HEK293 (cell line): ENCODE data around the gene ADAM8.

Experiments used
- CTCF ChIA-PET: fragments of 350-600 bp; formaldehyde crosslinking; extraction: SDS; loops from one replicate; lab custom pipeline; 2021; ENCODE audit warnings: antibody characterized with exemption; lab: Yijun Ruan, JAX
- POLR2A ChIA-PET: fragments of 300-600 bp; formaldehyde crosslinking; extraction: SDS; loops from one replicate; lab custom pipeline; 2020; ENCODE audit warnings: antibody characterized with exemption, inconsistent platforms; lab: Yijun Ruan, JAX
- H3K27ac ChIP-seq: fragments of 200-500 bp; sonication (Bioruptor generic); 2 replicates; pipeline ENCODE4 v1.5.1; 2014; ENCODE audit warnings: low read depth, low read length, control low read depth, inconsistent platforms; ENCODE audit errors: extremely low read depth
- H3K36me3 ChIP-seq, 2 experiments: fragments of 200-500 bp in 1 of 2; sonication (Bioruptor generic) in 1 of 2; 1 replicate in 1 of 2; 2 replicates in 1 of 2; pipeline ENCODE4 v1.5.1; 2014 to 2017; ENCODE audit warnings: inconsistent platforms in 2 of 2, low read length in 2 of 2; ENCODE audit not compliant: control insufficient read depth in 2 of 2, insufficient read depth in 1 of 2
- H3K4me1 ChIP-seq: fragments of 200-500 bp; sonication (Bioruptor generic); 2 replicates; pipeline ENCODE4 v1.5.1; 2014; ENCODE audit warnings: mild to moderate bottlenecking, low read length, inconsistent platforms; ENCODE audit not compliant: control insufficient read depth, insufficient read depth
- H3K4me3 ChIP-seq: 2 replicates; pipeline ENCODE4 v1.5.1; 2011; ENCODE audit warnings: low read depth, mild to moderate bottlenecking, control low read depth, low read length, moderate library complexity
- H3K9me3 ChIP-seq: fragments of 200-500 bp; sonication (Bioruptor generic); 2 replicates; pipeline ENCODE4 v1.5.1; 2014; ENCODE audit warnings: low read depth, low read length, inconsistent platforms; ENCODE audit not compliant: control insufficient read depth, insufficient read depth
- KLF16 ChIP-seq: fragments of 450-650 bp; formaldehyde crosslinking; IDR thresholded peaks from 2 replicates; pipeline ENCODE4 v1.5.1; 2017; ENCODE audit warnings: missing biosample characterization, missing genetic modification characterization
- MEIS1 ChIP-seq: sonication (generic); formaldehyde crosslinking; IDR thresholded peaks from 2 replicates; pipeline ENCODE4 v1.8.1; 2022; ENCODE audit warnings: missing genetic modification reagents, mild to moderate bottlenecking, borderline replicate concordance
- MYNN ChIP-seq: fragments of 450-650 bp; formaldehyde crosslinking; IDR thresholded peaks from 2 replicates; pipeline ENCODE4 v1.5.1; 2016; ENCODE audit warnings: missing biosample characterization, missing genetic modification characterization, borderline replicate concordance
- ZBTB1 ChIP-seq: fragments of 450-650 bp; formaldehyde crosslinking; IDR thresholded peaks from 2 replicates; pipeline ENCODE4 v1.5.1; 2016; ENCODE audit warnings: missing biosample characterization, missing genetic modification characterization
- ZBTB17 ChIP-seq: fragments of 450-650 bp; formaldehyde crosslinking; IDR thresholded peaks from 2 replicates; pipeline ENCODE4 v1.5.1; 2016; ENCODE audit warnings: missing biosample characterization, missing genetic modification characterization
- ZBTB21 ChIP-seq: fragments of 450-650 bp; formaldehyde crosslinking; IDR thresholded peaks from 2 replicates; pipeline ENCODE4 v1.5.1; 2017; ENCODE audit warnings: missing biosample characterization, missing genetic modification characterization
- ZNF10 ChIP-seq: fragments of 450-650 bp; formaldehyde crosslinking; IDR thresholded peaks from 2 replicates; pipeline ENCODE4 v1.5.1; 2017; ENCODE audit warnings: missing biosample characterization, missing genetic modification characterization
- ZNF146 ChIP-seq: fragments of 450-650 bp; formaldehyde crosslinking; IDR thresholded peaks from 2 replicates; pipeline ENCODE4 v1.5.1; 2016; ENCODE audit warnings: missing biosample characterization, missing genetic modification characterization
- ZNF266 ChIP-seq: fragments of 450-650 bp; formaldehyde crosslinking; IDR thresholded peaks from 2 replicates; pipeline ENCODE4 v1.5.1; 2016; ENCODE audit warnings: missing biosample characterization, missing genetic modification characterization, low read depth
- ZNF302 ChIP-seq: fragments of 450-650 bp; formaldehyde crosslinking; IDR thresholded peaks from 2 replicates; pipeline ENCODE4 v1.5.1; 2016; ENCODE audit warnings: missing biosample characterization, missing genetic modification characterization, low read depth
- ZNF350 ChIP-seq: fragments of 450-650 bp; formaldehyde crosslinking; IDR thresholded peaks from 2 replicates; pipeline ENCODE4 v1.5.0; 2017; ENCODE audit warnings: missing biosample characterization, mild to moderate bottlenecking, missing genetic modification characterization
- ZNF596 ChIP-seq: fragments of 450-650 bp; IDR thresholded peaks from 2 replicates; pipeline ENCODE4 v1.5.0; 2018; ENCODE audit warnings: missing biosample characterization, mild to moderate bottlenecking, missing genetic modification characterization, moderate library complexity
- ZNF610 ChIP-seq: fragments of 450-650 bp; formaldehyde crosslinking; IDR thresholded peaks from 2 replicates; pipeline ENCODE4 v1.5.1; 2016; ENCODE audit warnings: missing biosample characterization, missing genetic modification characterization, borderline replicate concordance
- TF ChIP-seq, protein P1 (sequence below): fragments of 450-650 bp; formaldehyde crosslinking; IDR thresholded peaks from 2 replicates; pipeline ENCODE4 v1.5.1; 2016; ENCODE audit warnings: missing biosample characterization, missing genetic modification characterization, borderline replicate concordance
- TF ChIP-seq, protein P2 (sequence below): fragments of 450-650 bp; formaldehyde crosslinking; IDR thresholded peaks from 2 replicates; pipeline ENCODE4 v1.5.1; 2016; ENCODE audit warnings: missing biosample characterization, missing genetic modification characterization, low read depth
- TF ChIP-seq, protein P3 (sequence below): fragments of 450-650 bp; formaldehyde crosslinking; IDR thresholded peaks from 2 replicates; pipeline ENCODE4 v1.5.1; 2016; ENCODE audit warnings: missing biosample characterization, missing genetic modification characterization, low read depth
- TF ChIP-seq, protein P4 (sequence below): fragments of 450-650 bp; formaldehyde crosslinking; IDR thresholded peaks from 2 replicates; pipeline ENCODE4 v1.5.1; 2017; ENCODE audit warnings: missing biosample characterization, mild to moderate bottlenecking, missing genetic modification characterization, moderate library complexity

Gene ADAM8

DNA sequence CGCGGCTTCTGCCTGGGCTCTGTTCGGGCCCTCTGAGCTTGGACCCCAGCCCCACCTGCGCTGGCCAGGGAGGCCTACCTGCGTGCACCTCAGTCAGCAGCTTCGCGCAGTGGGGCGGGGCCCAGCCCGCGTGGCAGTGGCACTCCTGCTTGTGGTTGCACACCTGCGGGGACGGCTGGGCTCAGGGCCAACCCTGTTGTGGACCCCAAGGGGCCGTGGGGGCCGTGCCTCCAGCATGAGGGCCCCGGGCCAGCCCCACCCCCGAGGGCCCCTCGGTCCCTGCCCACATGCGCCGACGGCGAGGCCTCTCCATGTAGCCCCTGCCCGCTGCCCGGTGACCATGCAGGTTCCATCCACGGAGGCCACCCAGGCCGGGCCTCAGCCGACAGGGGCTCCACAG is 7.3 kb downstream of the ADAM8 start:
- no peaks in the 10 kb centered on the region for H3K9me3 ChIP-seq
- POLR2A ChIA-PET, result no interaction called here
- no peaks in the 10 kb centered on the region for H3K4me1 ChIP-seq
- TF ChIP-seq, protein P1, sequence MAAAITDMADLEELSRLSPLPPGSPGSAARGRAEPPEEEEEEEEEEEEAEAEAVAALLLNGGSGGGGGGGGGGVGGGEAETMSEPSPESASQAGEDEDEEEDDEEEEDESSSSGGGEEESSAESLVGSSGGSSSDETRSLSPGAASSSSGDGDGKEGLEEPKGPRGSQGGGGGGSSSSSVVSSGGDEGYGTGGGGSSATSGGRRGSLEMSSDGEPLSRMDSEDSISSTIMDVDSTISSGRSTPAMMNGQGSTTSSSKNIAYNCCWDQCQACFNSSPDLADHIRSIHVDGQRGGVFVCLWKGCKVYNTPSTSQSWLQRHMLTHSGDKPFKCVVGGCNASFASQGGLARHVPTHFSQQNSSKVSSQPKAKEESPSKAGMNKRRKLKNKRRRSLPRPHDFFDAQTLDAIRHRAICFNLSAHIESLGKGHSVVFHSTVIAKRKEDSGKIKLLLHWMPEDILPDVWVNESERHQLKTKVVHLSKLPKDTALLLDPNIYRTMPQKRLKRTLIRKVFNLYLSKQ, result no peak
- TF ChIP-seq ZBTB21 (tag by site-specific recombination), result no peak
- no peak for TF ChIP-seq ZNF302 (tag by site-specific recombination)
- no peak for TF ChIP-seq ZNF10
- TF ChIP-seq, protein P2, sequence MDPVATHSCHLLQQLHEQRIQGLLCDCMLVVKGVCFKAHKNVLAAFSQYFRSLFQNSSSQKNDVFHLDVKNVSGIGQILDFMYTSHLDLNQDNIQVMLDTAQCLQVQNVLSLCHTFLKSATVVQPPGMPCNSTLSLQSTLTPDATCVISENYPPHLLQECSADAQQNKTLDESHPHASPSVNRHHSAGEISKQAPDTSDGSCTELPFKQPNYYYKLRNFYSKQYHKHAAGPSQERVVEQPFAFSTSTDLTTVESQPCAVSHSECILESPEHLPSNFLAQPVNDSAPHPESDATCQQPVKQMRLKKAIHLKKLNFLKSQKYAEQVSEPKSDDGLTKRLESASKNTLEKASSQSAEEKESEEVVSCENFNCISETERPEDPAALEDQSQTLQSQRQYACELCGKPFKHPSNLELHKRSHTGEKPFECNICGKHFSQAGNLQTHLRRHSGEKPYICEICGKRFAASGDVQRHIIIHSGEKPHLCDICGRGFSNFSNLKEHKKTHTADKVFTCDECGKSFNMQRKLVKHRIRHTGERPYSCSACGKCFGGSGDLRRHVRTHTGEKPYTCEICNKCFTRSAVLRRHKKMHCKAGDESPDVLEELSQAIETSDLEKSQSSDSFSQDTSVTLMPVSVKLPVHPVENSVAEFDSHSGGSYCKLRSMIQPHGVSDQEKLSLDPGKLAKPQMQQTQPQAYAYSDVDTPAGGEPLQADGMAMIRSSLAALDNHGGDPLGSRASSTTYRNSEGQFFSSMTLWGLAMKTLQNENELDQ (tag by site-specific recombination), result no peak
- TF ChIP-seq, protein P3, sequence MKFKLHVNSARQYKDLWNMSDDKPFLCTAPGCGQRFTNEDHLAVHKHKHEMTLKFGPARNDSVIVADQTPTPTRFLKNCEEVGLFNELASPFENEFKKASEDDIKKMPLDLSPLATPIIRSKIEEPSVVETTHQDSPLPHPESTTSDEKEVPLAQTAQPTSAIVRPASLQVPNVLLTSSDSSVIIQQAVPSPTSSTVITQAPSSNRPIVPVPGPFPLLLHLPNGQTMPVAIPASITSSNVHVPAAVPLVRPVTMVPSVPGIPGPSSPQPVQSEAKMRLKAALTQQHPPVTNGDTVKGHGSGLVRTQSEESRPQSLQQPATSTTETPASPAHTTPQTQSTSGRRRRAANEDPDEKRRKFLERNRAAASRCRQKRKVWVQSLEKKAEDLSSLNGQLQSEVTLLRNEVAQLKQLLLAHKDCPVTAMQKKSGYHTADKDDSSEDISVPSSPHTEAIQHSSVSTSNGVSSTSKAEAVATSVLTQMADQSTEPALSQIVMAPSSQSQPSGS, result no peak
- no peak for TF ChIP-seq MYNN (tag by site-specific recombination)
- no peak for TF ChIP-seq ZBTB1
- no peak for TF ChIP-seq ZNF610
- TF ChIP-seq ZNF350 (tag by site-specific recombination), result no peak
- TF ChIP-seq KLF16, result no peak
- TF ChIP-seq ZBTB17, result no peak
- H3K36me3 ChIP-seq, result peaks cover 0 to 10% of the 10 kb centered on the region in 2 experiments; a peak in 1 of 3 replicates
- H3K4me3 ChIP-seq, result no peak overlapping the region
- CTCF ChIA-PET, result interaction anchor here (0.5 kb wide), 1 partner anchor 329 kb away, joined by 5 read pairs; no protein-coding TSS in a partner anchor
- no peak overlapping the region for H3K27ac ChIP-seq

DNA sequence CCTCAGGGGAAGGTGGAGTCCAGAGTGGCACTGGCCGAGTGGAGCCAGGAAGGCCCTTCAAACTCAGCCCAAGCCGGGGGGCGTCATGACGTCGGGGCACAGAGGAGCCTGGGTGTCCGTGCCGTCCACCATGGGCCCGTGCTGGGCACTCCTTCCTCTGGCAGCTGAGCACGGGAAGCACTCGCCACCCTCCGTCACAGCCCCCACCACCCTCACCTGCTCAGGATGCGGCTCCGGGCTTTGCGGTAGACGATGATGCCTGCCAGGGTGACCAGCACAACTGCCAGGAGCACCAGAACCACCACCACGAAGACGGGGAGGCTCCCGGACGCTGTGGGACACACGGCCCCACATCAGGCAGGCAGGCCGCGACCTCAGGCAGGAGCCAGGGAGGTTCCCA is 8.1 kb downstream of the ADAM8 start:
- H3K9me3 ChIP-seq, result no peaks in the 10 kb centered on the region
- TF ChIP-seq ZNF596 (tag by site-specific recombination) (no peak), ZNF350 (tag by site-specific recombination) (no peak), ZNF266 (tag by site-specific recombination) (no peak), MEIS1 (CRISPR knock-in tag) (no peak), ZNF146 (no peak), ZNF10 (0 out of 2 replicates have a peak, but pooled peaks have one; percentile 23)
- TF ChIP-seq, protein P4, sequence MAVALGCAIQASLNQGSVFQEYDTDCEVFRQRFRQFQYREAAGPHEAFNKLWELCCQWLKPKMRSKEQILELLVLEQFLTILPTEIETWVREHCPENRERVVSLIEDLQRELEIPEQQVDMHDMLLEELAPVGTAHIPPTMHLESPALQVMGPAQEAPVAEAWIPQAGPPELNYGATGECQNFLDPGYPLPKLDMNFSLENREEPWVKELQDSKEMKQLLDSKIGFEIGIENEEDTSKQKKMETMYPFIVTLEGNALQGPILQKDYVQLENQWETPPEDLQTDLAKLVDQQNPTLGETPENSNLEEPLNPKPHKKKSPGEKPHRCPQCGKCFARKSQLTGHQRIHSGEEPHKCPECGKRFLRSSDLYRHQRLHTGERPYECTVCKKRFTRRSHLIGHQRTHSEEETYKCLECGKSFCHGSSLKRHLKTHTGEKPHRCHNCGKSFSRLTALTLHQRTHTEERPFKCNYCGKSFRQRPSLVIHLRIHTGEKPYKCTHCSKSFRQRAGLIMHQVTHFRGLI (tag by site-specific recombination), result 0 out of 2 replicates have a peak, but pooled peaks have one; percentile 29
- no peak overlapping the region for H3K27ac ChIP-seq
- H3K4me3 ChIP-seq, result no peak overlapping the region
- H3K4me1 ChIP-seq, result no peaks in the 10 kb centered on the region
- CTCF ChIA-PET, result interaction anchor here (0.5 kb wide), 1 partner anchor 328 kb away, joined by 5 read pairs; no protein-coding TSS in a partner anchor
- POLR2A ChIA-PET, result no interaction called here
- H3K36me3 ChIP-seq, result peaks cover 0 to 10% of the 10 kb centered on the region in 2 experiments; a peak in 1 of 3 replicates
